AG10803 (cell line): ENCODE measurements around the gene HOXB2.
A peak's percentile ranks its signal among the peaks of the same experiment; 100 is the strongest.

Experiments used
- DNase-seq: peaks from one replicate; pipeline ENCODE4 v3.0.0; 2010; ENCODE audit warnings: low read depth
- H3K4me3 ChIP-seq: 2 replicates; pipeline ENCODE4 v1.5.1; 2011; ENCODE audit warnings: mild to moderate bottlenecking, low read length, control low read depth
- CTCF ChIP-seq: conservative IDR thresholded peaks from 2 replicates; pipeline ENCODE4 v1.5.1; 2011; ENCODE audit warnings: mild to moderate bottlenecking, low read length, control low read depth, inconsistent platforms

The HOXB2 gene

GRCh38 chr17:48590607-48591161 is 45.8 kb upstream of the HOXB2 start:
- no peak for DNase-seq
- peak overlapping the region; percentile 82 for H3K4me3 ChIP-seq
- TF ChIP-seq CTCF = no peak

- peak within 1 kb of the TSS; percentile 82 for H3K4me3 ChIP-seq
- peak; percentile 88 for DNase-seq
- no peak for TF ChIP-seq CTCF
These were observed 45.1 kb upstream of the HOXB2 start, which contains the start of gene HOXB3 for GRCh38 chr17:48589831-48590606. Gene HOXB3 (minus strand): TSS chr17:48590241. CDS start chr17:48552474, 37,767 bp downstream.

GRCh38 chr17:48589060-48589830 is 44.3 kb upstream of the HOXB2 start:
- H3K4me3 ChIP-seq = peak overlapping the region; percentile 82
- DNase-seq = no peak
- no peak for TF ChIP-seq CTCF

GRCh38 chr17:48588528-48588927 is 43.6 kb upstream of the HOXB2 start:
- no peak for DNase-seq
- peak overlapping the region; percentile 82 for H3K4me3 ChIP-seq
- TF ChIP-seq CTCF = no peak

GRCh38 chr17:48588074-48588415 is 43.1 kb upstream of the HOXB2 start:
- no peak for DNase-seq
- peak overlapping the region; percentile 82 for H3K4me3 ChIP-seq
- no peak for TF ChIP-seq CTCF

- peak overlapping the region; percentile 82 for H3K4me3 ChIP-seq
- no peak for TF ChIP-seq CTCF
- DNase-seq = peak; percentile 72
These were observed 42.6 kb upstream of the HOXB2 start for GRCh38 chr17:48587276-48588073.
